CD4-positive, alpha-beta T cell (primary cell): ENCODE measurements around the gene OR5L2. TPM values are rescaled to one million over a fixed set of nuclear protein-coding genes. Genes with fewer than 3 reads are reported as not detected.
"Not testable (repeated sequence)": the region's sequence is repeated elsewhere in the genome, so short reads cannot be mapped to it uniquely, and the experiment has no call there.

ENCODE experiments used
- ATAC-seq: fragments of 200-7000 bp; cut with Tn5 transposase; one replicate; pipeline ENCODE4 v1.10.0; 2022; ENCODE audit warnings: mild to moderate bottlenecking; ENCODE audit not compliant: poor library complexity
- CTCF ChIA-PET: fragments of 350-600 bp; sonication (Branson Sonifier 250); formaldehyde crosslinking; loops from one replicate; lab custom pipeline; 2021; ENCODE audit warnings: antibody characterized with exemption, inconsistent platforms; lab: Charles Lee
- POLR2A ChIA-PET: fragments of 350-600 bp; sonication (Branson Sonifier 250); formaldehyde crosslinking; loops from one replicate; lab custom pipeline; 2021; ENCODE audit warnings: antibody characterized with exemption, inconsistent platforms; lab: Charles Lee
- DNase-seq, 14 experiments: peaks; one replicate each; pipeline ENCODE4 v3.0.0-alpha.2; 2013 to 2020; ENCODE audit warnings: mixed read lengths in 2 of 14
- H3K27ac ChIP-seq, 2 donors: one replicate each; pipeline versions ENCODE4 v1.5.1 to v1.7.0; 2013; ENCODE audit warnings: low read length in 2 of 2, low read depth in 1 of 2, mild to moderate bottlenecking in 1 of 2
- H3K27me3 ChIP-seq, 2 experiments: 1 replicate in 1 of 2; 2 replicates in 1 of 2; pipeline versions ENCODE4 v1.6.1 to v1.7.0; 2013; ENCODE audit warnings: low read length in 2 of 2, control low read depth in 1 of 2, mild to moderate bottlenecking in 1 of 2, moderate library complexity in 1 of 2; ENCODE audit not compliant: insufficient read depth in 2 of 2, control insufficient read depth in 1 of 2
- H3K36me3 ChIP-seq: one replicate; pipeline ENCODE4 v1.6.1; 2013; ENCODE audit warnings: low read length, control low read depth; ENCODE audit not compliant: insufficient read depth
- H3K4me1 ChIP-seq: one replicate; pipeline ENCODE4 v1.6.1; 2013; ENCODE audit warnings: low read length, control low read depth; ENCODE audit not compliant: insufficient read depth
- H3K4me3 ChIP-seq: one replicate; pipeline ENCODE4 v1.5.1; 2013; ENCODE audit warnings: mild to moderate bottlenecking, low read length, moderate library complexity
- H3K9me3 ChIP-seq, 2 experiments: 1 replicate in 1 of 2; 2 replicates in 1 of 2; pipeline versions ENCODE4 v1.6.1 to v1.7.0; 2013; ENCODE audit warnings: low read length in 2 of 2, mild to moderate bottlenecking in 2 of 2, control low read depth in 1 of 2, moderate library complexity in 1 of 2; ENCODE audit not compliant: control insufficient read depth in 1 of 2, insufficient read depth in 1 of 2
- H3K27ac Mint-ChIP-seq: one replicate; pipeline ENCODE4 v1.8.0; 2020; ENCODE audit warnings: mixed read lengths
- H3K27me3 Mint-ChIP-seq: one replicate; pipeline ENCODE4 v1.8.0; 2021; ENCODE audit warnings: mixed read lengths
- H3K36me3 Mint-ChIP-seq: one replicate; pipeline ENCODE4 v1.8.0; 2021; ENCODE audit warnings: low read depth, mixed read lengths
- H3K4me1 Mint-ChIP-seq: one replicate; pipeline ENCODE4 v1.8.0; 2021; ENCODE audit warnings: low read depth, mixed read lengths
- H3K4me3 Mint-ChIP-seq: one replicate; pipeline ENCODE4 v1.8.0; 2020; ENCODE audit warnings: mild to moderate bottlenecking, mixed read lengths
- H3K9me3 Mint-ChIP-seq: one replicate; pipeline ENCODE4 v1.8.0; 2020; ENCODE audit warnings: mixed read lengths
- intact Hi-C, 2 experiments: fragments of 100-400 bp; cut with DNase I in 1 of 2; cut with micrococcal nuclease in 1 of 2; formaldehyde crosslinking; loops; one replicate each; pipeline versions ENCODE4 v1.15.1 to v1.9.0; 2023 to 2025; cut with DNase I, micrococcal nuclease
- total RNA-seq, 174 experiments: library from RNA in 2 of 174; stranded (reverse) in 2 of 174; gene quantifications; one replicate each; pipeline ENCODE4 v1.2.3 and lab custom pipeline; 2021 to 2026
- TF ChIP-seq, protein P1 (sequence below): fragments of 200-600 bp; IDR thresholded peaks from one replicate; pipeline ENCODE4 v1.8.0; 2022; ENCODE audit warnings: antibody characterized with exemption, mild to moderate bottlenecking

The OR5L2 gene
- total RNA-seq, 2 experiments from 2014 or later, result not detected

DNA sequence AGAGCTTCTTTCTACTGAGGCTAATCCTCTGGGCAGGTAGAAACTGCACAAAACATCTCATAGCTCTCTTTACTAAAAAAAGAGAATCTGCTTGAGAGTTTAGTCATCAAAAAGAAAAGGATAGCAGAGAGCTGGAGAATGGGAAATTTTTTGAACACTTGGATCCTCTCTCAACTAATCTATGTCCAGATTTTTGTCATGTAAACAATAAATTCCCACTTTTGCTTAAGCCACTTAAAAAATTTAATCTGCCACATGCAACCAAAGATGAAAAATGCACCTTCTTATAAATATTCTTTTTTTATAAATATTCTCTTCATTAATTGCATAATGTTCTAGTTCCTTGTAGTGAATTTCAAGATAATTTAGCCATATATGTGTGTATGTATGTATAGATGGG, 22.0 kb downstream of the OR5L2 start:
- intact Hi-C loops, result no loop called here
- POLR2A ChIA-PET, result no interaction called here

DNA sequence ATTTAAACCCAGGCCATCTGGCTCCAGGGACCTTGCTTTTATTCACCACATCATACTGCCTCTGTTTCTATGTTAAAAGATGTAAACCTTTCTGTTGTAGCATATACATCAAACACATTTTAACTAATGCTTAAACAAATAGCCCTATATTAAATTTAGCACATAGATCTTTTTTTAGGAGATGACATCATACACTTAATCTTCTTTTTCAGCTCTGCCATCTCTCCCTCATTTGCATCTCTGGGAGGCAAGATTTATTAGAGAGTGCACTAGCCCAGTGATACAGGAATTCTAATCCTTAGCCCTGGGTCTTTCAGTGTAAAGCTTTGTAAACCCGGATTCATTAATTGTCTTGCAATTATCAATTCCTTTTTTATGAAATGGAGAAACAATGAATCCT, 25.1 kb downstream of the OR5L2 start:
- H3K4me3 ChIP-seq, result no peak overlapping the region
- Mint-ChIP-seq H3K36me3 (no peaks in the 10 kb centered on the region), H3K4me1 (no peaks in the 10 kb centered on the region), H3K4me3 (no peak overlapping the region), H3K27ac (no peak overlapping the region), H3K9me3 (peaks cover 16% of the 10 kb centered on the region), H3K27me3 (no peaks in the 10 kb centered on the region)
- H3K36me3 ChIP-seq, result no peaks in the 10 kb centered on the region
- DNase-seq (no peak), ATAC-seq (no peak)
- TF ChIP-seq, protein P1, sequence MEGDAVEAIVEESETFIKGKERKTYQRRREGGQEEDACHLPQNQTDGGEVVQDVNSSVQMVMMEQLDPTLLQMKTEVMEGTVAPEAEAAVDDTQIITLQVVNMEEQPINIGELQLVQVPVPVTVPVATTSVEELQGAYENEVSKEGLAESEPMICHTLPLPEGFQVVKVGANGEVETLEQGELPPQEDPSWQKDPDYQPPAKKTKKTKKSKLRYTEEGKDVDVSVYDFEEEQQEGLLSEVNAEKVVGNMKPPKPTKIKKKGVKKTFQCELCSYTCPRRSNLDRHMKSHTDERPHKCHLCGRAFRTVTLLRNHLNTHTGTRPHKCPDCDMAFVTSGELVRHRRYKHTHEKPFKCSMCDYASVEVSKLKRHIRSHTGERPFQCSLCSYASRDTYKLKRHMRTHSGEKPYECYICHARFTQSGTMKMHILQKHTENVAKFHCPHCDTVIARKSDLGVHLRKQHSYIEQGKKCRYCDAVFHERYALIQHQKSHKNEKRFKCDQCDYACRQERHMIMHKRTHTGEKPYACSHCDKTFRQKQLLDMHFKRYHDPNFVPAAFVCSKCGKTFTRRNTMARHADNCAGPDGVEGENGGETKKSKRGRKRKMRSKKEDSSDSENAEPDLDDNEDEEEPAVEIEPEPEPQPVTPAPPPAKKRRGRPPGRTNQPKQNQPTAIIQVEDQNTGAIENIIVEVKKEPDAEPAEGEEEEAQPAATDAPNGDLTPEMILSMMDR, result no peak
- H3K27ac ChIP-seq, result no peak overlapping the region
- ChIA-PET CTCF (no interaction called here), POLR2A (no interaction called here)
- intact Hi-C loops, result no loop called here
- no peaks in the 10 kb centered on the region for H3K4me1 ChIP-seq
- H3K27me3 ChIP-seq, result no peaks in the 10 kb centered on the region
- peaks cover 0 to 6% of the 10 kb centered on the region in 2 experiments for H3K9me3 ChIP-seq

More for the DNA sequence above, 22.0 kb downstream of the OR5L2 start:
- DNase-seq (no peak), ATAC-seq (no peak)
- Mint-ChIP-seq H3K4me3 (no peak overlapping the region), H3K4me1 (no peaks in the 10 kb centered on the region), H3K36me3 (no peaks in the 10 kb centered on the region), H3K27me3 (no peaks in the 10 kb centered on the region), H3K9me3 (peaks cover 22% of the 10 kb centered on the region), H3K27ac (no peak overlapping the region)
- no peaks in the 10 kb centered on the region for H3K27me3 ChIP-seq
- H3K36me3 ChIP-seq, result no peaks in the 10 kb centered on the region
- H3K27ac ChIP-seq, result no peak overlapping the region
- no peaks in the 10 kb centered on the region for H3K4me1 ChIP-seq
- TF ChIP-seq, protein P1, result no peak
- CTCF ChIA-PET, result no interaction called here
- H3K9me3 ChIP-seq, result peaks cover 0 to 3% of the 10 kb centered on the region in 2 experiments
- H3K4me3 ChIP-seq, result no peak overlapping the region

DNA sequence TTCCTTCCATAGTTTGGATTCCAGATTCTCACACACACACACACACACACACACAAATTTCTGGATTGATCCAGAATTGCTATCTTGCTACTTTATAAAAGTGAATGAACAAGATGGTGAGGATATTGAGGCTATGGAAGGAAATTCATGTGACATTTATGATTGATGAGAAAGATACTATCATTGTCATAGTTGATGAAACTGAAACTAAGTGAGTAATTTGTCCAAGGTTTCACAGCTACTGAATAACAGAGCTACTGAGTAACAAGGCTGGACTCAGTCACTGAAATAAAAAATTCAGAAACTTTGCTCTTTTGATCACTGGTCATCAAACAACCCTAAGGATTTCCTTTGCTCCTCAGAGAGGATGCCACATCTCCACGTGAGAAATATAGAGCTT, 27.7 kb downstream of the OR5L2 start:
- H3K27me3 Mint-ChIP-seq, result no peaks in the 10 kb centered on the region
- H3K4me1 Mint-ChIP-seq, result no peaks in the 10 kb centered on the region
- TF ChIP-seq, protein P1, result no peak
- DNase-seq (no peak), ATAC-seq (no peak)
- peaks cover 0 to 9% of the 10 kb centered on the region in 2 experiments for H3K9me3 ChIP-seq
- no peak overlapping the region for H3K4me3 Mint-ChIP-seq
- H3K27me3 ChIP-seq, result no peaks in the 10 kb centered on the region
- H3K36me3 Mint-ChIP-seq, result no peaks in the 10 kb centered on the region
- intact Hi-C loops, result no loop called here
- no peaks in the 10 kb centered on the region for H3K4me1 ChIP-seq
- peaks cover 15% of the 10 kb centered on the region for H3K9me3 Mint-ChIP-seq
- ChIA-PET POLR2A (no interaction called here), CTCF (no interaction called here)
- no peak overlapping the region for H3K27ac ChIP-seq
- no peaks in the 10 kb centered on the region for H3K36me3 ChIP-seq
- no peak overlapping the region for H3K4me3 ChIP-seq
- H3K27ac Mint-ChIP-seq, result no peak overlapping the region

DNA sequence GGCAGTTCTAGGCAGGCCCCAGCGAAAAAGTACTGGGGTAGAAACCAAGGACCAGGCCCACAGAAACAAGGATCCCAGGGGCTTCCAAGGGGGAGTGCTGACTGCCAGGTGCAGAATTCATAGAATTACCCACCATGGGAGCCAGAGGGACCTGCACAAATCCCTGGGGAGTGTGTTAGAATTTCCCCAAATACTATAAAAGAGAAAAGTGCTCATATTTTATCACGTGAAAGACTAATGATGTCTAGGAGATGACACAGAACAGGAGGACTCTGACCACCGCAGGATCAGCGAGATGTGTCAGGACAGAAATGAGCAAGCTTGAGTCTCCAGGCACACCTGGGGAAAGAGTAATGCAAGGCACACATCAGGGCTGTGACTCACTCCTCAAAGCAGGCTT, 40.3 kb downstream of the OR5L2 start:
- peaks cover 0 to 30% of the 10 kb centered on the region in 2 experiments for H3K9me3 ChIP-seq
- H3K4me3 Mint-ChIP-seq, H3K36me3 ChIP-seq, H3K4me1 Mint-ChIP-seq, H3K4me1 ChIP-seq, CTCF ChIA-PET, H3K9me3 Mint-ChIP-seq, H3K27me3 ChIP-seq, H3K27ac ChIP-seq, DNase-seq, ATAC-seq, intact Hi-C loops, POLR2A ChIA-PET, H3K27ac Mint-ChIP-seq, H3K27me3 Mint-ChIP-seq, H3K4me3 ChIP-seq, H3K36me3 Mint-ChIP-seq: not testable (repeated sequence)

DNA sequence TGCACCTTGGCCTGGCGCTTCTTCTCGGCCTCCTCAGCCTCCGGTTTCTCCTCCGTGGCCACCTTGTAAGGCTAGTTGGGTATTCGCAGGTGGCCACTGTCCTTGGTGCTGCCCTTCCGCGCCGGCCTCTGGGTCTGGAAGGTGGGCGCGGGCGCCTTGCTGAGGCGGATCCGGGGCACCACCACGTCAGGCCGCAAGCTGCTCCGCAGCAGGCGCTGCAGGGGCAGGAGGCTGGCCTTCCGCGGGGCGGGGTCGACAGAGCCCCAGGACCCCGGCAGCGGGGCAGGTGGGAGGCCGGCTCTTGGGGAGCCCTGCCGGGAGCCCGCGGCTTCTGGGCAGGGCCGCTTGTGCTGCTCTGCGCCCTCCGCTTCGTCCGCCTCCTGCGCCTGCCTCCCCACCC, 45.7 kb downstream of the OR5L2 start:
- H3K9me3 Mint-ChIP-seq, H3K27me3 ChIP-seq, H3K4me1 ChIP-seq, H3K4me3 Mint-ChIP-seq, H3K4me3 ChIP-seq, DNase-seq, CTCF ChIA-PET, H3K27me3 Mint-ChIP-seq, ATAC-seq, H3K27ac Mint-ChIP-seq, H3K36me3 ChIP-seq, H3K36me3 Mint-ChIP-seq, H3K4me1 Mint-ChIP-seq, POLR2A ChIA-PET, H3K27ac ChIP-seq, intact Hi-C loops: not testable (repeated sequence)
- H3K9me3 ChIP-seq, result peaks cover 0 to 46% of the 10 kb centered on the region in 2 experiments
